HUDEP-2 (cell line): ENCODE measurements around the gene CMSS1.
A peak's percentile ranks its signal among the peaks of the same experiment; 100 is the strongest.

ENCODE experiments used
- DNase-seq, 76 experiments: peaks; one replicate each; lab custom pipeline; 2025; ENCODE audit not compliant: unreplicated experiment in 76 of 76; lab: John Stamatoyannopoulos, UW

CMSS1 gene

GRCh38 chr3:99928771-99929744 lies 111.4 kb downstream of the CMSS1 start:
- DNase-seq: no peak

GRCh38 chr3:99929745-99930139 lies 112.1 kb downstream of the CMSS1 start:
- DNase-seq: peak in 39 of 76 experiments; percentile 1 to 53 (median 17)

DNA sequence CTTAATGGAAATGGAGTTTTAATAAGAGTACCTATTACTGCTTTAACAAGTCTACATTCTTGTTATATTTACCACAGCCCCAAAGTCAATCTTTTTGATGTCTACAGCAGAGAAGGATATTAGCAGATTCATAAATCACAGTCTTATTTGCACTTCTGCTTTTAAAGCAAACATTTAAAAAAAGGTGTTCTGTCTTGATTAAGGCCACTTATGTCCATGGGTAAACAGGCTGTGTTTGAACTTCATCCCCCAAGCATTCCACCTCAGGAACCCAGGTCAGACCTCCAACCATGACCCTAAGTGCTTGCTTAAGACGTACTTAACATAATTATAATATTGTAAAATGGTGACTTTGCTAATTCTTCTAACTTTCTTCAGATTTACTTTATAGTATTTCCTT lies 113.4 kb downstream of the CMSS1 start:
- no peak for DNase-seq

GRCh38 chr3:99933971-99934750 lies 116.5 kb downstream of the CMSS1 start:
- DNase-seq: no peak

GRCh38 chr3:99934975-99935797 lies 117.5 kb downstream of the CMSS1 start:
- no peak for DNase-seq

GRCh38 chr3:99938270-99938911 lies 120.7 kb downstream of the CMSS1 start:
- no peak for DNase-seq

GRCh38 chr3:99939876-99940275 lies 122.2 kb downstream of the CMSS1 start:
- DNase-seq: no peak

DNA sequence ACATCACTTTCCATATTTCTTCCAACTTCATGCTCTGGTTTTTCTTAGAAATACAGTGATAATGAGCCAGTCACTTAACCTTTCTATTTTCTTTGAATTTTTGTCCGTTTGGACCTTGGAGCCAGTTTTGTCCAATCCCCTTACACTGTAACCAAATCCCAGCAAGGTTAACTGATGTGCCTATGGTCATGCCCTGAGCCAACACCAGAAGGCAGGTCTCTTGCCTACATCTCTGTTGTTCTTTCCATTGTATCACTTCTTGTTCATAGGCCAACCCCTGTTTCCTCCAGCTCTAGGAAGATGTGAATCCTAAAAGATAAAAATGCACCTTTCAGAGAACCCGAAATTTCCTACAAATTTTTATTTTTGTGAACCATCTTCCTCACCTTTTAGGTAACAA lies 122.7 kb downstream of the CMSS1 start:
- DNase-seq: no peak

DNA sequence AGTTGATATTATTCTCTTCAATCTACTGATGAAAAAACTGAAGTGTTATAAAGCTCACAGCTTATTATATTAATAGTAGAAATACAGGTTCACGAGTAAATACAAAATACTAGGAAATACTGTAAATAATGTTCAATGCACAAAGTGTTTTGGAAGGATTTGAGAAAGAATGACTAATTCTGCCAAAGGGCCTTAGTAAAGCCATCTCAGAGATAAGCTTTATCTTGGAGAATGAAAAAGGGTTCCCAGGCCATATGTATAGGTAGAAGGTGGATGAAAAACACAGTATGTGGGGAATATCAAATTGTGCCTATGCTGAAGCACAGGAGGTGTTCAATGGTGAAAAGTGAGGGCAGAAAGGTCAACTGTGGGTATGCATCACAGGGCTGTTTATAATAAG lies 123.5 kb downstream of the CMSS1 start:
- no peak for DNase-seq

GRCh38 chr3:99943931-99944761 lies 126.5 kb downstream of the CMSS1 start:
- DNase-seq: peak in 1 of 76 experiments; percentile 16

GRCh38 chr3:99945328-99945995 lies 127.8 kb downstream of the CMSS1 start:
- DNase-seq: no peak

DNA sequence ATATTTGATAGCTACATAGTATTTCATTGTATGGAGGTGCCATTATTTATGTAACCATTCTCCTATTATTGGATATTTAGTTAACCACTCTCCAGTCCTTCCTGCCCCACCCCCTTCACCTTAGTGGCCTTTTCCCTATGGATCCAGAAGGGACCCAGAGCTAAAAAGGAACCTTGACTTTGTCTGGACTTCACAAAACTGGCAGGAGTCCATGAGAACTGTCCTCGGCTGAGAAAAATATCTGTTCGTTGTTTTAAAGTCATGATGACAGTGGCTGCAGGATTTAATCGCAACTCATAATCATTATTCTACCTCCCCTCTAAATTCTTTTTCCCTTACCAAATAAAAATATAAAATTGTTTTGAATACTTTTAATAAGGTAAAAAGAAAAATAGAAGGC lies 129.7 kb downstream of the CMSS1 start:
- DNase-seq: no peak

GRCh38 chr3:99948467-99949089 lies 130.9 kb downstream of the CMSS1 start:
- no peak for DNase-seq

GRCh38 chr3:99949956-99950670 lies 132.5 kb downstream of the CMSS1 start:
- DNase-seq: no peak

GRCh38 chr3:99950921-99951320 lies 133.3 kb downstream of the CMSS1 start:
- no peak for DNase-seq

- DNase-seq: no peak
These were observed 134.0 kb downstream of the CMSS1 start for GRCh38 chr3:99951701-99952100.

GRCh38 chr3:99952306-99952705 lies 134.6 kb downstream of the CMSS1 start:
- DNase-seq: no peak

- peak in 4 of 76 experiments; percentile 3 to 9 (median 6) for DNase-seq
These were observed 135.9 kb downstream of the CMSS1 start for GRCh38 chr3:99953596-99953995.
